GM12878 (cell line): ENCODE results near the gene PRMT2. TPM values are rescaled to one million over a fixed set of nuclear protein-coding genes. Genes with fewer than 3 reads are reported as not detected.

Experiments
- BCLAF1 ChIP-seq: fragments of 450-650 bp; IDR thresholded peaks from 2 replicates; pipeline ENCODE4 v1.6.1; 2017; ENCODE audit warnings: antibody characterized with exemption, mild to moderate bottlenecking, moderate library complexity
- CBX5 ChIP-seq: sonication (generic); IDR thresholded peaks from 2 replicates; pipeline ENCODE4 v1.6.1; 2016; ENCODE audit warnings: low read depth, moderate library complexity, mild to moderate bottlenecking, inconsistent platforms
- CEBPB ChIP-seq, 2 experiments: fragments of 150-350 bp in 1 of 2; IDR thresholded peaks; 2 replicates each; pipeline ENCODE4 v1.6.1; 2012 to 2014; ENCODE audit warnings: low read depth in 2 of 2, low read length in 2 of 2, borderline replicate concordance in 1 of 2, inconsistent platforms in 1 of 2
- CHD1 ChIP-seq: IDR thresholded peaks from 2 replicates; pipeline ENCODE4 v1.6.1; 2012; ENCODE audit warnings: low read depth, low read length, improper control_type of control experiment
- FOS ChIP-seq: IDR thresholded peaks from 3 replicates; pipeline ENCODE4 v1.6.1; 2011; ENCODE audit warnings: borderline replicate concordance; ENCODE audit not compliant: insufficient read length; ENCODE audit errors: extremely low read depth
- IRF5 ChIP-seq: fragments of 450-650 bp; IDR thresholded peaks from 2 replicates; pipeline ENCODE4 v1.6.1; 2017; ENCODE audit warnings: borderline replicate concordance
- KAT2A ChIP-seq: conservative IDR thresholded peaks from 2 replicates; pipeline ENCODE4 v1.6.1; 2011; ENCODE audit warnings: low read depth, low read length; ENCODE audit not compliant: control insufficient read depth
- NR2F1 ChIP-seq: fragments of 450-650 bp; conservative IDR thresholded peaks from 2 replicates; pipeline ENCODE4 v1.6.1; 2017; ENCODE audit warnings: mild to moderate bottlenecking
- PAX5 ChIP-seq: IDR thresholded peaks from 2 replicates; pipeline ENCODE4 v1.6.1; 2011; ENCODE audit warnings: low read depth, low read length, borderline replicate concordance
- RAD21 ChIP-seq: IDR thresholded peaks from 2 replicates; pipeline ENCODE4 v1.6.1; 2011; ENCODE audit warnings: mild to moderate bottlenecking, low read depth, low read length, moderate library complexity; ENCODE audit not compliant: insufficient read depth
- RELA ChIP-seq: fragments of 450-650 bp; IDR thresholded peaks from 2 replicates; pipeline ENCODE4 v1.8.0; 2014; ENCODE audit warnings: borderline replicate concordance; ENCODE audit not compliant: partially characterized antibody
- RUNX3 ChIP-seq: IDR thresholded peaks from 2 replicates; pipeline ENCODE4 v1.6.1; 2012; ENCODE audit warnings: low read length, inconsistent platforms
- SMAD5 ChIP-seq: IDR thresholded peaks from 2 replicates; pipeline ENCODE4 v1.6.1; 2016; ENCODE audit warnings: antibody characterized with exemption, low read depth
- SMC3 ChIP-seq: IDR thresholded peaks from 2 replicates; pipeline ENCODE4 v1.6.1; 2011; ENCODE audit warnings: low read length, improper control_type of control experiment, borderline replicate concordance
- SP1 ChIP-seq: IDR thresholded peaks from one replicate; pipeline ENCODE4 v1.6.1; 2011; ENCODE audit warnings: low read depth, low read length
- SREBF1 ChIP-seq: IDR thresholded peaks from 2 replicates; pipeline ENCODE4 v1.6.1; 2012; ENCODE audit warnings: mild to moderate bottlenecking, low read length
- SREBF2 ChIP-seq: IDR thresholded peaks from 2 replicates; pipeline ENCODE4 v1.6.1; 2012; ENCODE audit warnings: mild to moderate bottlenecking, low read length
- TCF3 ChIP-seq: IDR thresholded peaks from 2 replicates; pipeline ENCODE4 v1.6.1; 2012; ENCODE audit warnings: low read depth, mild to moderate bottlenecking, low read length, borderline replicate concordance; ENCODE audit not compliant: insufficient read depth
- USF2 ChIP-seq: IDR thresholded peaks from 2 replicates; pipeline ENCODE4 v1.6.1; 2011; ENCODE audit warnings: low read depth, low read length, improper control_type of control experiment, borderline replicate concordance
- YY1 ChIP-seq: IDR thresholded peaks from 2 replicates; pipeline ENCODE4 v1.6.1; 2011; ENCODE audit warnings: low read depth, mild to moderate bottlenecking, low read length
- ZBTB40 ChIP-seq: fragments of 450-650 bp; IDR thresholded peaks from 2 replicates; pipeline ENCODE4 v1.6.1; 2016; ENCODE audit warnings: mild to moderate bottlenecking, moderate library complexity, borderline replicate concordance
- ZNF274 ChIP-seq: IDR thresholded peaks from one replicate; pipeline ENCODE4 v1.8.0; 2011; ENCODE audit not compliant: insufficient read length, insufficient read depth
- ZNF622 ChIP-seq: fragments of 450-650 bp; IDR thresholded peaks from 2 replicates; pipeline ENCODE4 v1.6.1; 2017; ENCODE audit warnings: mild to moderate bottlenecking, inconsistent platforms
- ZSCAN29 ChIP-seq: fragments of 450-650 bp; IDR thresholded peaks from 2 replicates; pipeline ENCODE4 v1.6.1; 2017; ENCODE audit warnings: mild to moderate bottlenecking, moderate library complexity
- polyA plus RNA-seq, 11 experiments: library from polyadenylated mRNA; depleted of rRNA in 4 of 11; unstranded in 6 of 11; stranded (reverse) in 5 of 11; fragments of >200 nt; fragmentation: Nextera tagmentation in 4 of 11; fragmentation: Illumina TruSeq in 1 of 11; extraction: Ambion mirVana in 4 of 11; extraction: Trizol in 1 of 11; gene quantifications; 1 replicate in 1 of 11; 2 replicates in 10 of 11; pipeline versions ENCODE4 v1.2.1 to v1.2.3, GENCODE V29; 2011 to 2016; ENCODE audit warnings: inconsistent platforms in 2 of 11, missing spikeins in 2 of 11, low read depth in 1 of 11
- total RNA-seq, 4 experiments: library from RNA; depleted of rRNA in 3 of 4; stranded (reverse); fragments of >200 nt in 3 of 4; fragmentation: Illumina TruSeq in 1 of 4; extraction: Trizol in 1 of 4; gene quantifications; 2 replicates each; pipeline versions ENCODE4 v1.2.1 to v1.2.3, GENCODE V29; 2013 to 2021

Gene PRMT2
- total and polyA plus RNA-seq, 10 of the 15 experiments (the other 5 are each of a cell fraction or from before 2014, with no cell fraction given): 16.1 to 48.6 (median 36.2) TPM

- TF ChIP-seq BCLAF1 (no peak), CBX5 (no peak), ZSCAN29 (no peak), ZNF274 (no peak), SMC3 (no peak), FOS (no peak), TCF3 (0 out of 2 replicates have a peak, but pooled peaks have one; percentile 30), RAD21 (peak; percentile 35; the same call in 1 of the 2 replicates), NR2F1 (no peak), PAX5 (0 out of 2 replicates have a peak, but pooled peaks have one; percentile 3), USF2 (no peak), CEBPB (IDR thresholded peaks at IDR 0.05; ENCODE audit: borderline replicate concordance in 1 of 2, low read depth in 2 of 2, low read length in 2 of 2) (no peak), SP1 (peak; percentile 29), ZBTB40 (no peak), SMAD5 (no peak), KAT2A (no peak), YY1 (no peak), ZNF622 (no peak), SREBF2 (no peak), RELA (no peak), CHD1 (no peak), RUNX3 (peak; percentile 3; the same call in 1 of the 2 replicates), SREBF1 (0 out of 2 replicates have a peak, but pooled peaks have one; percentile 18), IRF5 (no peak)
Observed at GRCh38 chr21:46608672-46609111, 26.8 kb upstream of the PRMT2 start (continued).
